ENCODE measurements around the gene FHIP1A.

FHIP1A gene

GRCh38 chr4:151446208-151446607 lies 37.2 kb downstream of the FHIP1A start:
- FAIRE-seq (no peak), DNase-seq (ENCODE audit: extremely low spot score, insufficient read length, low read depth) (no peak)

GRCh38 chr4:151454513-151454912 lies 45.5 kb downstream of the FHIP1A start:
- no peak for FAIRE-seq
- no peak for DNase-seq (ENCODE audit: extremely low spot score, insufficient read length, low read depth)

- DNase-seq (ENCODE audit: extremely low spot score, insufficient read length, low read depth): no peak
- FAIRE-seq: no peak
Observed at GRCh38 chr4:151455212-151455611, 46.2 kb downstream of the FHIP1A start.

GRCh38 chr4:151458148-151458547 lies 49.2 kb downstream of the FHIP1A start:
- DNase-seq (ENCODE audit: extremely low spot score, insufficient read length, low read depth) (no peak), FAIRE-seq (no peak)
